ENCODE results near the gene SLC22A23.
"Not testable (repeated sequence)": the region's sequence is repeated elsewhere in the genome, so short reads cannot be mapped to it uniquely, and the experiment has no call there.

Gene SLC22A23

DNA sequence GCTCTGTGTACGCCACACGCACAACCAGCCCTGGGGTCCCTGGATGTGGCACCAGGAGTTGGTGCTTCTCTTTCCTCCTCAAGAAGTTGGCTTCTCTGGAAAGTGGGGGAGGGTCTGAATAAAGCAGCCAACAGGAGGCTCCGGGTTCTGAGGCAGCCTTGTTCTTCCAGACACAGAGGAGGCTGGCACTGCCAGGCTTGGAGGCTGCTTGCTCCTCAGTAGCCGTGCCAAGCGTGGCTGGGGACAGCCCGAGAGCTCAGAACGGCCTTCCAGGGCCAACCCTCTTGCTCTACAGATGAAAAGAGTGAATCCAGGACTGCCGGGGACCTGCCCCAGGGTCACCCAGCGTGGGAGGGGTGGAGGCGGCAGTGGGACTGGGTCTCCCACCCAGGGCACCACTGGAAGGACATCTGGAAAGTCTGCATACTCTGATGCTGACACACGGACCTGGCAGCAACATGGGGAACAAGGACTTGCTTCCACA, 70.4 kb downstream of the SLC22A23 start:
- DNase-seq (ENCODE audit: low read depth, low spot score) = no peak

DNA sequence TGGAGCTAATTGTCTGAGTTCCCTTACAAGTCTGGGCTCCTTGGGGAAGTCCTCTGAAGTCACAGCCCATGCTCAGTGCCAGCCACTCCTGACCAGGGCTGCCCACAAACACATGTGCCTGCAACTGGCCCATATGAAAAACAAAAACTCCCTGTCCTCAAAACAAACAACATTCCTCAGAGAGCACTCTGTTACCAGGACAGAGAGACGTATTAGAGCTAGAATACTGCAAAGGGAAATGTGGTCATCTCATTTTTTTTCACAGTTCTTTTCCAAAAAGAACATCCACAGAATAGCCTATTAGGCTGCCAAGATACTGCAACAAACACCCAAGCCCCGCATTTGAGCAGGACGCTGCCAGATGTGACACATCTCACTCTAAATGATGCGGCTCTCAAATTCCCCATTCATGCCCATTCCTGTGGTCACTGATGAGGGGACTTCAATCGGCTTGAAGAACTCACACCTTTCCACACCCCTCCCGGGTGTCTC, 71.1 kb downstream of the SLC22A23 start:
- DNase-seq (ENCODE audit: low read depth, low spot score) = no peak

DNA sequence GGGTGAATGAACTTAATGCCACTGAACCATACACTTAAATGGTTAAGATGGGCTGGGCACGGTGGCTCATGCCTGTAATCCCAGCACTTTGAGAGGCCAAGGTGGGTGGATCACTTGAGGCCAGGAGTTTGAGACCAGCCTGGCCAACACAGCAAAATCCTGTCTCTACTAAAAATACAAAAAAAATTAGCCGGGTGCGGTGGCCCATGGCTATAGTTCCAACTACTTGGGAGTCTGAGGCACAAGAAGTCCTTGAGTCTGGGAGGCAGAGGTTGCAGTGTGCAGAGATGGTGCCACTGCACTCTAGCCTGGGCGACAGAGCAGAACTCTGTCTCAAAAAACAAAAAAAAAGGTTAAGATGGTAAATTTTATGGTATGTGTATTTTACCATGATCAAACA, 71.7 kb downstream of the SLC22A23 start:
- not testable (repeated sequence) for DNase-seq (ENCODE audit: low read depth, low spot score)

DNA sequence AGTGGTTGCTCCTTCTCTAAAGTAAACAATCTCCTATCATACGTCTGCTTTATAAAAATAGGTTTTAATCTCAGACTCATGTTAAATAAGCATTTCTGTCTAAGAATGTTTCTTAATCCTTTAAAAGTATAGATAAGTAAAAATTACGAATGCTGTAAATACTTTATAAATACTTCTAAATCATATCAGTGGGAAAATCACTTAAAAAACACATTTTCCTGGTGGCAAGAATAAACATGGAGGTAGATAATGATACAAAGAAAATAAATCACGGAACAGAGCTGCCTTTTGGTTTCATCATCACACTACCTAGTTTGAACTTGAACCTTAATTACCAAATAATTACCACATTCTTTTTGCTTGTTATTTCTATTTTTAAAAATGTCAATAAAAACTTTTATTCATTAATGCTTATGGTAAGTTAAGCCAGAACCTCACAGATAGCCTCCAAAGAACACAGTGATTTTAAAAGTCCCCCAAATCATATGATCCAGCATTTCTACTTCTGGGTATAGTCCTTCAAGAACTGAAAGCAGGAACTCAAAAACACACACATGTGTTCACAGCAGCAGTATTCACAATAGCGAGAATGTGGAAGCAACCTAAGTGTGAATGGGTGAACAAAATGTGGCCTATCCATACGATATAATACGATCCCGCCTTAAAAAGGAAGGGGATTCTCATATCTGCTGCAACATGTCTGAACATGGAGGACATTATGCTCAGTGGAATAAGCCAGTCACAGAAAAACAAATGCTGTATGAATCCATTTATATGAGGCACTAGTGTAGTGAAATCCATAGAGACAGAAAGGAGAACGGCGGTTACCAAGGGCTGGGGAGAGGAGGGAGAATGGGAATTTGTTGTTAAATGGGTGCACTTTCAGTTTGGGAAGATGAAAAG, 72.4 kb downstream of the SLC22A23 start:
- DNase-seq (ENCODE audit: low read depth, low spot score) = no peak

DNA sequence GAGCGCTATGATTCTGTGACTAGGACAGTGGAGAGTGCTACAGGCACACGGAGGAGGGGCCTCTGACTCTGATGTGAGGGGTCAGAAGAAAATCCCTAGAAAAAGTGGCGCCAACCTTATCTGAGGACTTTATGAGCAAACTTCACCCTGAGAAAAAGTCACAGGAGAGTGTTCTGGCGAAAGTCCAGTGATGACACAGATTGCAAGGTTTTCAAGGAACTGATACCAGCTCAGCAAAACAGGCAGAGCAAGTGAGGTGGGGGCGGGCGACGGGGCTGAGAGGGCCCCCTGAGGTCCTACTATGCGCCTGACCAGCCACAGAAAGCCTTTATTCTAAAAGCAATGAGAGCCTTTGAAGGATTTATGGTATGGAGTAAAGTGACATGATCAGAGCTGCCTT, 73.3 kb downstream of the SLC22A23 start:
- no peak for DNase-seq (ENCODE audit: low read depth, low spot score)

DNA sequence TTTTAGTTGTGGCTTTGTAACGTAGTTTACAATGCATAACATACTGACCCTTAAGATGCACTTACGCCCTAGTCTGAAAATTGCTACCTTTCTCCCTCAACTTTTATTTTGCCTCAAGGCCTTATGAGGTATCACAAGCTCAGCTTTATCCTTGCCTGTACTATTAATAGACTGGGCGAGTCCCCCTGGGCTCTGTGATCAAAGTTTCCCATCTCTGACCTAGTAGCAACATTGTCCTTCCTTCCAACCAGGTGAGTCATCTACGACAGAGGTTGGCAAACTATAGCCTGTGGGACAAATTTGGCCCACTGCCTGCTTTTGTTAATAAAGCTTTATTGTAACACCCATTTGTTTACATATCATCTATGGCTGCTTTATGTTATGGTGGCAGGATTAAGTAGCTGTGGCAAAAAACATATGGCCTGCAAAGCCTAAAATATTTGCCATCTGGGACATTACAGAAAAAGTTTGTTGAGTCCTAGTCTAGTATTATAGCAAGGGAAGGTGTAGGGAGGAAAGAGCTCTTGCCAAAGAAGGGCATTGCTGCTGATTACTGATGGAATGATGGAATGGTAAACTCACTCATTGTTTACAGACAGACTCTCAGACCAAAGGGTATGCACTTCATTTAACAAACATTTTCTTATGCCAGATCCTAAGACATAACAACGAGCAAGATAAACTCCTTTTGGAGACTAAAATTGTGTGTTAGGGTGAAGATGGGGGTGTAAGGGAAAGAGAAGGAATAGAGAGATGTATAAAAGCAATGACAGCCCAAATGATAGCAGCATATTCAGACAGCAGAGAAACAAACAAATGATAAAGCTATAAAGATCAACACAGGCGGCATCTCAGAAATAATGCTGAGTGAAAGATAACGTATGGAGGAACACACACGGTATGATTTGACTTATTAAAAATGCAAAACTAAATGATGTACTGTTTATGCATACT, 74.2 kb downstream of the SLC22A23 start:
- DNase-seq (ENCODE audit: low read depth, low spot score) = no peak

DNA sequence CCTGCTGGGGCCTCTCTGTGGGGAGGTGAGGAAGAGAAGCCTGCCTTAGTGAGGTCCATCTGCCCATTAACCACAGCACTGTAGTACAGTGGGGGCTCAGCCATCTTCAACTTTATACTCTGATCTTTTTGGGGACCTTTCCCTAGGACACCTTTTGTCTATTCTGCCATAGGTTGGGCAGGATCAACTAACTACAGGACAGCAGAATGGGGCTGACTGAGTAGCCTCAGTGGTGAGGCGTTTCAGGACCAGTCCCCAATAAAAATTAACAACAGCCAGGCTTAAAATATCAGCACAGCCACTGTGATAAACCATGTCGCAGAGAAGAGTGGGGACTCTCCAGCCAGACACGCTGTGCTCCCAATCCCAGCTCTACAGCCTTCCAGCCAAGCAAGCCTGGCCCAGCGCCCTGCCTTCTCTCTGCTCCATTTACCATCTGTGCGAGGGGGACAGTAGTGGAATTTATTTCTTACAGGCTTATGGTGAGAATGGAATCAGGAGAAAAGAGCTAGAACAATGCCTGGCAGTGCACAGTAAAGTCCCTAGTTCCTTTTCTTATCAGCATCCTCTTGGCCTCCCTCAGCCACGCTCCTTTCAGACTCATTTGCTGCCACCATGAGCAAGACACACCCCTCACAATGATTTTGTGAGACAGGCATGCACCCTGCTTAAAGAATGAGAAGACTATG, 75.5 kb downstream of the SLC22A23 start:
- no peak for DNase-seq (ENCODE audit: low read depth, low spot score)

DNA sequence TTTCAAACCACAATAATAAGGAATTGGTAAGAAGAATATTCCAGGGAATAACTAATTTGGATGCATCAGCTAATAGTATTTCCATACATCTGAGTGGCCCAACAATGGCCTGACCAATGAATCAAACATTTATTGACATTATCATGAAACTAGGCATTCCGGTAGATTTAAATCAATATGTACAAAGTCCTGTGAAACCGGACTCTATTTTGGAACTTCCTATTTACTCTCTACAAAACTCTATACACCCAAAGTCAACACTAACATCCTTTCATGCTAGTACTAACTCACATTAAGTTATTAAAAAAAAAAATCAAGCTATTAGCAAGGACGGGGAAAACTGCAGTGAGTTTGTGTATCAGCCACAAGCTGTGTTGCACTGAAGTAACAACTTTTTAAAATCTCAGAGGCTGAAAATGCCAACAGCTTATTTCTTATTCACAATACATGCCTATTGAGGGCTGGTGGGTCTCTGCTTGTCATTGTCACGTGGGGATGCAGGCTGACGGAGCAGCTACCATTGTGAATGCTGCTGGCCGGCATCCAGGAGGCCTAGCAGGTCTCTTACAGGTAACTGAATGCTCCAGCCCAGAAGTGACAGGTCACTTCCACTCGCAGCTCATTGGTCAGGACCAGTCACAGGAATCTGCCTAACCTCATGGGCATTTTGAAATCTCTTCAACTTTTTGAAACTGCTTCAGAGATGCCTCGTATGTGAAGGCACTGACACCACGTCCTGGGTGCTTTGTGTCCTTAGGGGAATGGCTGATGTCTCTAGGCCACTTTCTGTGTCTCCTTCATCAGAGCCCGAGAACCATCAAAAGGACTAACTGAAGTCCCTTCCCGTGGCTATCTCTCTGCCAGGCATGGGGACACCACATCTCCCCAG, 76.3 kb downstream of the SLC22A23 start:
- no peak for DNase-seq (ENCODE audit: low read depth, low spot score)

DNA sequence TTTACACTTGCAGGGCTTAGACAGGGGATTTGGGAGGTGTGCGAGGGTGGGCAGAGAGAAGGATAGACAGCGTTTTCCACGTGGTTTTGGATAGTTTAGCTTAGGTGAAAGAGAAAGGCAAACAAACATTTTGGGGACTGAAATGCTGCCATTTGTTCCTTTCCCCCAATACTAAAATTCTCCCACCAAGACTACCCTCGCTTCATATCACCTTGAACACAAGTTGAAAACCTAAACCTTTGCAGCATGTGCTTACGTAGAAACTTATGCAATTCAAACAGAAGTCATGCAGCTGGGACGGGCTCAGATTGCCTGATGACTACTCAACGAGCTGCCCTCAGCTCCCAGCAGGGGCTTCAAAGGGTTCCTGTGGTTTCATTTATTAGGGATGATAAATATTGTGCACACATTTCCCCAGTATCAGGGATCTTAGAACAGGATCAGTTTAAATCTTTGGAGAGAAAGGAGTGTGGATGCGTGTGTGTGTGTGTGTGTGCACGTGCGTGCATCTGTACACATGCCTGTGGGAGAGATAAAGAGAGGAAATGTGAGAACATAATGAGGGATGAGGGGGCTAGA, 77.3 kb downstream of the SLC22A23 start:
- DNase-seq (ENCODE audit: low read depth, low spot score) = no peak

DNA sequence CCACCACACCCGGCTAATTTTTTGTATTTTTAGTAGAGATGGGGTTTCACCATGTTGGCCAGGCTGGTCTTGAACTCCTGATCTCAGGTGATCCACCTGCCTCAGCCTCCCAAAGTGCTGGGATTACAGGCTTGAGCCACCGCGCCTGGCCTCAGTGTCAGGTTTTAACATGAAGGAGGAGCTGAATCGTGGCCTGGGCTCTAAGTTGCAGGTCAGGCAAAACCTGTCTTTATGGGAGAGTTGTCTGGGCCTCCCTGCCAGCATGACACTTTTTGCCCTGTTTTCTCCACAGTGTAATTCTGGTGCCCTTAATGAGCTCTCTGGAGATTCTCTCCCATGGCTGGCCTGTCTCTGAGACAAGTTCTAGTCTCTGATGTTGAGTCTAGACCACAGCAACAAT, 78.0 kb downstream of the SLC22A23 start:
- not testable (repeated sequence) for DNase-seq (ENCODE audit: low read depth, low spot score)

DNA sequence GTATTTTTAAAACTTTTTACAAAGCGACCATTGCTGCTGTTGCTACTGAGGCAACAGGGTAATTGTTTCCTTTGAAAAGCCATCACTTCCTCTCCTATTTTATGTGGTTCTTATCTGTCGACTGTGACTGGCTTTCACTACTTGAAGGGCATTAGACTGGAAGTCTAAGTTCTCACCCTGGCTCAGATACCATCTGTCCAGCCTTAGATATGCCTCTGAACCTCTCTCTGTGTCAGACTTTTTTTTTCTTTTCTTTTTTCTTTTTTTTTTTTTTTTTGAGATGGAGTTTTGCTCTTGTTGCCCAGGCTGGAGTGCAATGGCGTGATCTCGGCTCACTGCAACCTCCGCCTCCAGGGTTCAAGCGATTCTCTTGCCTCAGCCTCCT, 78.5 kb downstream of the SLC22A23 start:
- not testable (repeated sequence) for DNase-seq (ENCODE audit: low read depth, low spot score)

DNA sequence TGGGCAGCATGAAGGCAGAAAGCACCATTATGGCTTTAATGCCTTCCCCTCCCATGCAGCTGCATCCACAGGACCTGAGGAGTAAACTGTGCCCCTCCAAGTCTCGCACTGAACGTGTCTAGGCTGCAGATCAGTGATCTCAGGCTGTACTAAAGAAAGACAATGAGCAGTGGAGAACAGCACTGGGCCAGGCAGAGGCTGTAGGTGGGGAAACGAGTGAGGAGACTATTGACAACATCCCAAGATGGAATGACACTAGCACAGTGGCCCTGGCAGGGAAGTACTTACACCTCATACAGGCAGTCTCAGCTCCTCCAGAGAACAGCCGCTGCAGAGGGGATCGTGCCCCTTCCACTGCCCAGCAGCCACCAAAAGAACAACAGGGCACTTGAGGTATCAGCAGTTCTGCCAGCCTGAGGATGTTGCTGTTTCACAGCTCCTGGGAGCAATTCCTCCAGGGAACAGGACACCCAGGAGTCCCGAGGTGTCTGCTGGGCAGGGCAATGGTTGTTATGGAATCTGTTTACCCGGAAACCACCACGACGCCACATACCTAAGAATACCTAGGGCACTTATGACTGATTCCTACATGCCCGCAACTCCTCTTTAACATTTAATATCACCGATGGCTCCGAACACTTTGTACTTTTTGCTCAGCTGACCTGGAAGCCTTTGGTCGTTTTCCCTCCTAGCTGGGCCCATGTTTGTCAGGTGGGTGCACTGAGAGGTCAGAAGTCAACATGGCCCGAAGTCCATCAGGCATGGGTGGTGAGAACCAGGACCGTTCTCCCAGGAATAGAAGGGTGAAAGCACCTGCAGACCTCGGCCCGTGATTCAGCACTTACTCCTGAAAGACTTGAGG, 79.1 kb downstream of the SLC22A23 start:
- DNase-seq (ENCODE audit: low read depth, low spot score) = no peak

DNA sequence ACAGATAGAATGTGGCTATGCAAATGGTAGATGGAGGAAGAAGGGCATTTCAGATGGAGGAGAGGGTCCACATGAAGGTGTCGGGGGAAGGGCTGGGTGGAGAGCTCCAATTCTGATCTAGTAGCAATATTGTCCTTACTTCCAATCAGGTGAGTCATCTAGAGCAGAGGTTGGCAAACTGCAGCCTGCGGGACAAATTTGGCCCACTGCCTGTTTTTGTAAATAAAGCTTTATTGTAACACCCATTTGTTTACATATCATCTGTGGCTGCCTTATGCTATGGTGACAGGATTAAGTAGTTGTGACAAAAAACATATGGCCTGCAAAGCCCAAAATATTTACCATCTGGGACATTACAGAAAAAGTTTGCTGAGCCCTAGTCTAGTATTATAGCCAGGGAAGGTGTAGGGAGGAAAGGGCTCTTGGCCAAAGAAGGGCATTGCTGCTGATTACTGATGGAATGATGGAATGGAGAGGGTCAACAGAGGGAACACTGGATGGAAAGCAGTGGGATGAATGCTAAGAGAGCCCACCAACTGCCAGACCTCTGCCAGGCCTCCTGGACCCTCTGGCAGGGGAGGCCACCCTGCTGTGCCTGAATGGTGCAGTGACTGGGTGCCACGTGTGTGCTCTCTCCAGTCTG, 79.8 kb downstream of the SLC22A23 start:
- DNase-seq (ENCODE audit: low read depth, low spot score) = no peak

DNA sequence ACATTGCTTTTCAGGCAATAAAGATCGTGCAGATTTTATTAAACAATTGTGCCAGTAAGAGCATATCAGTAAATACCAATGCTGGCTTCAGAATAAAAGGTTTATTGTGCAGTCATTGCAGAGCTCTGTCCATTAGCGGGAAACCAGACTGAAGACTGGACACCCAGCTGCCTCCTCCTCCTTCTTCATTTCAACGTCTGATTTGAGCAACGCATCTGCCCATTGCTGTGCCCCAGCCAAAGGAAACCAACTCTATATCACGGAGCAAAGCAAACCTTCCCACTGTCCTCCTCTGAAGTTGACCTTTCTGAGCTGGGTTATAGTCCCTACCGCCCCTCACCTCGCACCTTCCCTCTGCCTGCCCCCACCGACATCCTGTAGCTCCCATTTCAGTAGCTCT, 80.8 kb downstream of the SLC22A23 start:
- DNase-seq (ENCODE audit: low read depth, low spot score) = no peak

DNA sequence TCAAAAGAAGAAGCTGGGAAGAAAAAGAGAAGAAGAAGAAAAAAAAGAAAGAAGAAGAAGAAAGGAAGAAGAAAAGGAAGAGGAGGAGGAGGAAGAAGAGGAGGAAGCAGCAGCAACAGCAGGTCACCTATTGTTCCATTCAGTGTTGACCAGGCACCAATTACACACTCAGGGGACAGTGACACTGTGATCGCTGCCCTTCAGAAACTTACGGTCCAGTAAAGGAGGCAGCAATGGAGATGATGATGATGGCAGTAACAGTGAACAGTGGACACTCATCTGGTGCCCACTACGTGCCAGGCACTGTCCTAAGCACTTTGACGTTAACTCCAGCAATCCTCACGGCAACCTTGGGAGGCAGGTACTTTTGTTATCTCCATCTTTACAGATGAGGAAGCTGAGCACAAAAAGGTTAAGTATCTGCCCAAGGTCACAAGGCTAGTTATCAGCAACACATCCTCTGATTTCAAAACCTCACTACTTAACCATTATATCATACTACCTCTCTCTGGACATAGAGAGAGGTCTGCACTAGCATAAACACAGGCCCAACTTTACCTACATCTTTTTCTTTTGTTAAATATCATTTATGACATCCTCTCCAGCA, 83.2 kb downstream of the SLC22A23 start:
- no peak for DNase-seq (ENCODE audit: low read depth, low spot score)

DNA sequence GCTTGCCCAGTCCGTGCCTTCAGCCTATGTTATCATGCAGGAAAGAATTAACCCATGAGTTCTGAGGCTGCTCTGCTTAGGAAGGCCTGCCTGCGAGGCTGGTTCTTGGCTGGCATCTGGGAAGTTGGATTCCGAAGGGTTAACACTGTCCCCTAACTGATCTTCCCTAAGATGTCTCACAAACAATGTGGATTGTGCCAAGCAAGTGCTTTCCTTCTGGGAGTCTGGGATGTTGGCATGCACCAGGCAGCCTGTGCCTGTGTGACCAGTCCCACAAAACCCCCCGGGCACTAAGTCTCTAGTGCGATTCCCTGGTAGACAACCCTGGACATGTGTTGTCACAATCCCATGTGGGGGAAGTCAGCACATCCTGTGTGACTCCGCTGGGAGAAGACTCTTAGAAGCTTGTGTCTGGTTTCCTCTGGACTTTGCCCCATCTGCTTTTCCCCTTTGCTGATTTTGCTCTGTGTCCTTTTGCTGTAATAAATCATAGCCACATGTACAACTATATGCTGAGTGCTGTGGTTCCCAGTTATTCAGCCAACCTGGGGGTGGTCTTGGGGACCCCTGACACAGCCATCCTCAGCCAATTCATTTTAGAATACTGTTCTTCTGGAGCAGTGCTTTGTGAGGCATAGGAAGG, 83.8 kb downstream of the SLC22A23 start:
- DNase-seq (ENCODE audit: low read depth, low spot score) = no peak

DNA sequence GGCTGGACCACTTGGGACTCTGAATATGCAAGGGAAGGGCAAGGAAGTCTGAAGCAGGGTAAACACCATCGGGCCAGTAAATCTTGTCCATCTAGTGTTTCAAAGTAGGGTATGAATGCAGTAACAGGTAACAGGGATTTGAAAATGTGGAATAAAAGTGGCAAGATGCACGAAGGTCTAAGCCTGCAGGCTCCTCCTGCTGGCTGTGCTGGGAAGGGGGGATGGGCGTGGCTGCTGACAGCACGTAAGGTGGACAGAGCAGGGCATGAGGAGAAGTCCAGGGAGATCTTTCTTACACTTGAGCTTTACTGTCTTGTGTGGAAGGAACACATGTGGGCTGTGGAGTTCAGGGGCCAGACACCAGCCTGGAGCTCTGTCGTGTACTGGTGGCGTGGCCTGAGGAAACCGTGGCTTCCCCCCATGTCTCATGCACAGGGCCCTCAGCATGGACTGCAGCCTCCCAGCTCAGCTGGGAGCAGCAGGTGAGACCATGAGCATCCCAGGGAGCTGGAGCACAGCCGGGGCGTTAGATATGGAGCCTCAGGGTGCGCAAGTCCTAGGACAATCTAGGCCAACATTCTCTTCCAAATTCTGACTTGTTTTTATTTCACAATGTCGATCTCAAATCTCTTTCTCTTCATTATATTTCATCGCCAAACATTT, 84.5 kb downstream of the SLC22A23 start:
- DNase-seq (ENCODE audit: low read depth, low spot score) = no peak

All from activated naive CD8-positive, alpha-beta T cell treated with anti-CD3 and anti-CD28 coated beads, Interleukin-2, amount 50 U/mL, for 16 hours (primary cell).